Measurements from ENCODE around the gene SYCP3. TPM values are rescaled to one million over a fixed set of nuclear protein-coding genes. Genes with fewer than 3 reads are reported as not detected.

The SYCP3 gene
- total and polyA plus RNA-seq, 4 donors = 0.05 to 1.2 (median 0.67) TPM

DNA sequence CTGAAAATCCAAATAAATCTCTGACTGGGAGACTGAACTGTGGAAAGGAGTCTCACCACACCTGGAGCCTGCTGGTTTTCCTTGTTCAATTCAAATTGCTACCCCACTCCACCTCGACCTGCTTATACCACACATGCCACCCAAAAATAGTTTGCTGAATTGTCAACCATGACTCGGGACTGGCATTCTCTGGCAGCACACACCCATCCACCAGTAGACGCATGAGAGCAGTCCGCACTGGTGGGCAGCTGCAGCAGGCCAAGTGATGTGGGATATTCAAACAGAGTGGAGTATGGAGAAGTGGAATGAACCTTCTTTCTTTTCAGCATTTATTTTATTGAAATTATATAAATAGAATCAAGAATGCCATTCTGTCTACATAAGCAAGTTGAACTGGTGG lies 38.7 kb upstream of the SYCP3 start:
- TF ChIP-seq, protein P1, sequence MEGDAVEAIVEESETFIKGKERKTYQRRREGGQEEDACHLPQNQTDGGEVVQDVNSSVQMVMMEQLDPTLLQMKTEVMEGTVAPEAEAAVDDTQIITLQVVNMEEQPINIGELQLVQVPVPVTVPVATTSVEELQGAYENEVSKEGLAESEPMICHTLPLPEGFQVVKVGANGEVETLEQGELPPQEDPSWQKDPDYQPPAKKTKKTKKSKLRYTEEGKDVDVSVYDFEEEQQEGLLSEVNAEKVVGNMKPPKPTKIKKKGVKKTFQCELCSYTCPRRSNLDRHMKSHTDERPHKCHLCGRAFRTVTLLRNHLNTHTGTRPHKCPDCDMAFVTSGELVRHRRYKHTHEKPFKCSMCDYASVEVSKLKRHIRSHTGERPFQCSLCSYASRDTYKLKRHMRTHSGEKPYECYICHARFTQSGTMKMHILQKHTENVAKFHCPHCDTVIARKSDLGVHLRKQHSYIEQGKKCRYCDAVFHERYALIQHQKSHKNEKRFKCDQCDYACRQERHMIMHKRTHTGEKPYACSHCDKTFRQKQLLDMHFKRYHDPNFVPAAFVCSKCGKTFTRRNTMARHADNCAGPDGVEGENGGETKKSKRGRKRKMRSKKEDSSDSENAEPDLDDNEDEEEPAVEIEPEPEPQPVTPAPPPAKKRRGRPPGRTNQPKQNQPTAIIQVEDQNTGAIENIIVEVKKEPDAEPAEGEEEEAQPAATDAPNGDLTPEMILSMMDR (IDR thresholded peaks at IDR 0.05; ENCODE audit: control extremely low read depth, extremely low read depth) = no peak
- H3K9me3 ChIP-seq (ENCODE audit: control insufficient read depth in 4 of 4, insufficient read depth in 3 of 4, low read length in 3 of 4) = no peaks in the 10 kb centered on the region
- ATAC-seq (ENCODE audit: insufficient read depth, low FRiP score) = no peak
- H3K27ac ChIP-seq (ENCODE audit: low read depth in 1 of 2, low read length in 1 of 2) = no peak overlapping the region
- H3K4me3 ChIP-seq = no peak overlapping the region
- peaks cover 0 to 7% (median 1%) of the 10 kb centered on the region in 4 donors for H3K36me3 ChIP-seq (ENCODE audit: control insufficient read depth in 4 of 4, insufficient read depth in 4 of 4, low read length in 4 of 4)
- no peaks in the 10 kb centered on the region for H3K27me3 ChIP-seq (ENCODE audit: control insufficient read depth in 3 of 3, insufficient read depth in 3 of 3, low read length in 2 of 3)
- H3K4me1 ChIP-seq (ENCODE audit: control insufficient read depth in 5 of 5, insufficient read depth in 5 of 5, low read length in 5 of 5) = no peaks in the 10 kb centered on the region
- no peak for DNase-seq
- 69 to 71% methylated on average over 4 of the region's 4 CpGs for WGBS, 2 donors
- H3K9ac ChIP-seq (ENCODE audit: insufficient read depth in 1 of 2, low read length in 2 of 2) = no peak overlapping the region

DNA sequence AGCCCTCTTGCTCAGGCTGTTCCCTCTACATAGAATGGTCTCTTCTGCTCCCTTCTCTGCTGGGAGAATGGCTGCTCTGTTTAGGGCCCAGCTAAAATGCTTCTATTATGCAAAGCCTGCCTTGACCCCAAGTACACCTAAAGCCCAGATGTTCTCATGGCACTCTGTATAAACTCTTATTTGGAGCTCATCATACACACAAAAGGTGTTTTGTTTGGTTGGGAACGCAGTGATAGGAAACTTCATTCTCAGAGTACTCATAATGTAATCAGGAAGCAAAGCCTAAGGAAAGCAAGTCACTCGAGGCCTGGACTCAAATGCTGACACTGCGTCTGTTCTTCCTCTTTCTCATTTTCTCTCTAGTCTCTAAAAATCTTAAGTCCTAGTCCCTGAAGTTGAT lies 38.2 kb upstream of the SYCP3 start:
- DNase-seq (no peak), ATAC-seq (ENCODE audit: insufficient read depth, low FRiP score) (no peak)
- TF ChIP-seq, protein P1 (IDR thresholded peaks at IDR 0.05; ENCODE audit: control extremely low read depth, extremely low read depth) = no peak
- H3K9ac ChIP-seq (ENCODE audit: insufficient read depth in 1 of 2, low read length in 2 of 2) = no peak overlapping the region
- H3K36me3 ChIP-seq (ENCODE audit: control insufficient read depth in 4 of 4, insufficient read depth in 4 of 4, low read length in 4 of 4) = peaks cover 0 to 7% (median 1%) of the 10 kb centered on the region in 4 donors
- no peak overlapping the region for H3K4me3 ChIP-seq
- H3K27ac ChIP-seq (ENCODE audit: low read depth in 1 of 2, low read length in 1 of 2) = peak overlapping the region in 1 of 2 donors; percentile 65
- H3K9me3 ChIP-seq (ENCODE audit: control insufficient read depth in 4 of 4, insufficient read depth in 3 of 4, low read length in 3 of 4) = no peaks in the 10 kb centered on the region
- H3K27me3 ChIP-seq (ENCODE audit: control insufficient read depth in 3 of 3, insufficient read depth in 3 of 3, low read length in 2 of 3) = no peaks in the 10 kb centered on the region
- 15 to 45% methylated on average over 3 of the region's 3 CpGs for WGBS, 2 donors
- H3K4me1 ChIP-seq (ENCODE audit: control insufficient read depth in 5 of 5, insufficient read depth in 5 of 5, low read length in 5 of 5) = no peaks in the 10 kb centered on the region

DNA sequence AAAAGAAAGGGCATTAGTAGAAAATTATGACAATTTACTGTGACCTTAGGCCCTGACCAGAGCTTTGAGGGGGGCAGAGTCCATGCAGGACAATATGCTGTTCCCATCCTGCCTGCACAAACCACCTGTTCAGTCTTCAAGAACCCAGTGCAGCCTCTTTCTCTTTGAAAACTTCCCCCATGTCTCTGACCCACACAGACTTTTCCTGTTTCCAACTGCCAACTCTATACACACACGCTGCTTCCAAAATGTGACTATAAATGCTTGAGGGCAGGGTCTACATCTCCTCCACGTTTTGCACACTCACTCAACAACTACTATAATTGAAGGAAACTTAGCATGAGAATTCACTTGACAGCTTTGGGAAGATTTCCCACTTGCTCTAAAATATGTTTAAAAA lies 36.6 kb upstream of the SYCP3 start:
- Histone ChIP-seq H3K36me3 (ENCODE audit: control insufficient read depth in 4 of 4, insufficient read depth in 4 of 4, low read length in 4 of 4) (peaks cover 0 to 7% (median 3%) of the 10 kb centered on the region in 4 donors), H3K27ac (ENCODE audit: low read depth in 1 of 2, low read length in 1 of 2) (no peak overlapping the region), H3K27me3 (ENCODE audit: control insufficient read depth in 3 of 3, insufficient read depth in 3 of 3, low read length in 2 of 3) (no peaks in the 10 kb centered on the region), H3K4me1 (ENCODE audit: control insufficient read depth in 5 of 5, insufficient read depth in 5 of 5, low read length in 5 of 5) (no peaks in the 10 kb centered on the region), H3K4me3 (no peak overlapping the region), H3K9ac (ENCODE audit: insufficient read depth in 1 of 2, low read length in 2 of 2) (no peak overlapping the region), H3K9me3 (ENCODE audit: control insufficient read depth in 4 of 4, insufficient read depth in 3 of 4, low read length in 3 of 4) (no peaks in the 10 kb centered on the region)
- DNase-seq (no peak), ATAC-seq (ENCODE audit: insufficient read depth, low FRiP score) (no peak)
- TF ChIP-seq, protein P1 (IDR thresholded peaks at IDR 0.05; ENCODE audit: control extremely low read depth, extremely low read depth) = no peak
- 17 to 46% methylated on average over 2 of the region's 2 CpGs for WGBS, 2 donors

DNA sequence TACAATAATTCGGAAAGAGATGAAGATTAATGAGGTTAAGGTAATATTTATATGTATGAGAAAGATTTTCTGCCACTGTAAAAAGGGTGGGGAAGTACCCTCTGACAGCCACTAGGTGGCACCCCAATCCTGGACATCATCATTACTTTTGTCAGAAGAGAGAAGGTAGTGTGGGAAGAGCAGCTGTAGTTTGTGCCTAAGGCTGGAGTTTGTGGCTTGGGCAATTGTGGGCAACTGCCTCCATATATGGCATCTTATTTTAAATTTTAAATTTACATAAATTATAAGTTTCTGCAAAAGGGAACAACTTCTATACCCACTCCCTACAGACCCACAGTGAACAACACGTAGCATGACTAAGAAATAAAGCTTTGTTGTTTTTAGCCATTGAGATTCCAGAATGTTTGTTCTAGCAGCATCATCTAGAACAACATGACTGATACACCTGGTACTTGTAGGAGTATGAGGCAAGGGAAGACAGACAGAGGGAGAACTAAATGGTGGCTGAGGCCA lies 34.4 kb upstream of the SYCP3 start:
- Histone ChIP-seq H3K9me3 (ENCODE audit: control insufficient read depth in 4 of 4, insufficient read depth in 3 of 4, low read length in 3 of 4) (no peaks in the 10 kb centered on the region), H3K4me3 (no peak overlapping the region), H3K36me3 (ENCODE audit: control insufficient read depth in 4 of 4, insufficient read depth in 4 of 4, low read length in 4 of 4) (peaks cover 0 to 15% (median 8%) of the 10 kb centered on the region in 4 donors), H3K9ac (ENCODE audit: insufficient read depth in 1 of 2, low read length in 2 of 2) (peak overlapping the region in 1 of 2 donors; percentile 23), H3K27ac (ENCODE audit: low read depth in 1 of 2, low read length in 1 of 2) (no peak overlapping the region), H3K27me3 (ENCODE audit: control insufficient read depth in 3 of 3, insufficient read depth in 3 of 3, low read length in 2 of 3) (no peaks in the 10 kb centered on the region), H3K4me1 (ENCODE audit: control insufficient read depth in 5 of 5, insufficient read depth in 5 of 5, low read length in 5 of 5) (no peaks in the 10 kb centered on the region)
- DNase-seq = peak; percentile 49 to 76 (median 58)
- TF ChIP-seq, protein P1 (IDR thresholded peaks at IDR 0.05; ENCODE audit: control extremely low read depth, extremely low read depth) = peak; percentile 91
- peak; percentile 91 for ATAC-seq (ENCODE audit: insufficient read depth, low FRiP score)
- 20 to 46% methylated on average over 2 of the region's 2 CpGs for WGBS, 2 donors
